ENCODE results near the gene QRFP. TPM values are rescaled to one million over a fixed set of nuclear protein-coding genes. Genes with fewer than 3 reads are reported as not detected.

The QRFP gene
- total and polyA plus RNA-seq, 4 experiments from 2014 or later: not detected

DNA sequence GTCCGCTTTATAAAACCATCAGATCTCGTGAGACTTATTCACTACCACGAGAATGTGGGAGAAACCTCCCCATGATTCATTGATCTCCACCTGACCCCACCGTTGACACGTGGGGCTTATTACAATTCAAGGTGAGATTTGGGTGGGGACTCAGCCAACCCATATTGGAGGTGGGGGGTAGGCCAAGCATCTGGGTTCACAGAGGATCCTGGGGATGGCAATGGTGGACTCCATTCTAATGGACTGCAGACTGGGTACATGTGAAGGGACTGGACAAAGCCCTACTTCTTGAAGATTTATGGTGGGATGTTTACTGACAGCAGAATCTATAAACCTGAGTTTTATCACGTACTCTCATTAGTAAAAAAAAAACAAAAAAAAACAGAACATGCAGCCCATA, 15.1 kb downstream of the QRFP start:
- H3K36me3 ChIP-seq (ENCODE audit: insufficient read depth, low read length): peaks cover 37% of the 10 kb centered on the region
- H3K27me3 ChIP-seq (ENCODE audit: insufficient read depth, low read length): no peaks in the 10 kb centered on the region
- ChIA-PET POLR2A (ENCODE audit: partially characterized antibody) (no interaction called here), CTCF (ENCODE audit: partially characterized antibody) (interaction anchor here (1.1 to 1.5 kb wide), 2 partner anchors 15 to 180 kb away, joined by 3 to 4 read pairs; no protein-coding TSS in a partner anchor)
- no peak for DNase-seq
- H3K9me3 ChIP-seq (ENCODE audit: control insufficient read depth in 1 of 2, low read length in 2 of 2): no peaks in the 10 kb centered on the region
- peaks cover 38 to 61% of the 10 kb centered on the region in 2 donors for H3K36me3 Mint-ChIP-seq
- H3K4me1 ChIP-seq (ENCODE audit: insufficient read depth, low read length): no peaks in the 10 kb centered on the region
- H3K27me3 Mint-ChIP-seq: no peaks in the 10 kb centered on the region
- peak overlapping the region in 1 of 7 donors; percentile 65 for H3K27ac Mint-ChIP-seq
- H3K4me3 ChIP-seq (ENCODE audit: low read length in 2 of 2): no peak overlapping the region
- H3K4me3 Mint-ChIP-seq: no peak overlapping the region
- intact Hi-C loops (cut with micrococcal nuclease): no loop called here
- H3K9me3 Mint-ChIP-seq: peaks cover 0 to 1% (median 0%) of the 10 kb centered on the region in 8 donors
- no peaks in the 10 kb centered on the region for H3K4me1 Mint-ChIP-seq
- no peak overlapping the region for H3K27ac ChIP-seq (ENCODE audit: low read depth, low read length)

DNA sequence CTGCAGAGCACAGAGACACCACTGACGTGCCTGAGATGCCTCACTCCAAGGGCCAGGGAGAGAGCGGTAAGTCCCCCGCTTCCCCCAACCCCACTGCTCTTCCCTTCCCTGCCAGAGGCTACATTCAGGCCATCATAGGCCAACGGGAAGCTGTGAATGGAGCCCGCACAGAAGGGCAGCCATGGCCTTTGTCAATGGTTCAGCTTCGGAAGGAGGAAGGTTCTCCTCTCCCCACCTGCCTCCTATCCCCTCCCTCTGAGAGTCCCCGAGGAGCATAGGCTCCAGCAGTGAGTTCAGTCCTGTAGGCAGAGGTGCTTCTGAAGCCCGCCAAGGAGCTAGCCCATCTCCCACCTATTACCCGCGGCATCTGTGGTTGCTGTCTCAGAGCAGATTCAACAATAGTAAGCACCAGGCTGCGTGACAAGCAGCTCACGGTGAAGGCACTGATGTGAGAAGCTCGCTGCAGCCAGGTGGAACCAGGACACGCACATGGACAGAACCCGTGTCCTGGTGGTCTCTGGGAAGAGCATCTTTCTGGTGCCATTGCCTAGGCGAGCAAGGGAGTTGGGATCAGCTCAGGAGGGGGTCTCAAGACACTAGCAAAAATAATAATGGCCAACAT, 15.9 kb downstream of the QRFP start:
- H3K36me3 ChIP-seq (ENCODE audit: insufficient read depth, low read length): peaks cover 36% of the 10 kb centered on the region
- H3K27ac Mint-ChIP-seq: no peak overlapping the region

DNA sequence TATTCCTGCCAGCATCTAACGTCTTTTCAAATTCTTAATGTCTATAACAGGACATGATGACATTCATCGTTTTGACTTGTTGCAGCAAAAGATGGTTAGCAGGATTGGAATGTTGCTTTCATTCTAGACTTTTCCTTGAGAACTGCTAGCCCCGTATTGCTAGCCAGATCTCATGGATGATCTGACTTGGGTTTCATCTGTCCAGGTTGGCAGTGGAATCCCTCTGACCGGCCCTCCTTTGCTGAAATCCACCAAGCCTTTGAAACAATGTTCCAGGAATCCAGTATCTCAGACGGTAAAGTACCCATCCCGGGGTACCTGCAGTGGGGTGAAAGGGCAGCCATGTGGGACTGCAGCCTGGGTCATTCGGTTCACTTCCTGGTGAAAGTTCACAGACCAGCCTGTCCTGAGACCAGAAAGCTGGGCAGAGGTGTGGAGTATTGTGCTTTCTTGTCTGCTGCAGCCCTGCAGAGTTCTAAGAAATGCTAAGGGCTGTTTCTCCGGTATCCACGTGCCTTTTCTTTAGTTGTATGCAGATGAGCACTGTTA, 16.7 kb downstream of the QRFP start:
- Histone ChIP-seq H3K36me3 (ENCODE audit: insufficient read depth, low read length) (peaks cover 33% of the 10 kb centered on the region), H3K27ac (ENCODE audit: low read depth, low read length) (no peak overlapping the region), H3K9me3 (ENCODE audit: control insufficient read depth in 1 of 2, low read length in 2 of 2) (no peaks in the 10 kb centered on the region), H3K4me3 (ENCODE audit: low read length in 2 of 2) (no peak overlapping the region), H3K4me1 (ENCODE audit: insufficient read depth, low read length) (no peaks in the 10 kb centered on the region), H3K27me3 (ENCODE audit: insufficient read depth, low read length) (no peaks in the 10 kb centered on the region)
- POLR2A ChIA-PET (ENCODE audit: partially characterized antibody): no interaction called here
- H3K4me1 Mint-ChIP-seq: no peaks in the 10 kb centered on the region
- H3K36me3 Mint-ChIP-seq: peaks cover 34 to 56% of the 10 kb centered on the region in 2 donors
- no peak overlapping the region for H3K27ac Mint-ChIP-seq
- H3K27me3 Mint-ChIP-seq: no peaks in the 10 kb centered on the region
- peaks cover 0 to 1% (median 0%) of the 10 kb centered on the region in 8 donors for H3K9me3 Mint-ChIP-seq
- no peak overlapping the region for H3K4me3 Mint-ChIP-seq
- CTCF ChIA-PET (ENCODE audit: partially characterized antibody): no interaction called here
- no peak for DNase-seq
- intact Hi-C loops (cut with micrococcal nuclease): no loop called here

More for the DNA sequence above, 15.9 kb downstream of the QRFP start:
- H3K27me3 ChIP-seq (ENCODE audit: insufficient read depth, low read length): no peaks in the 10 kb centered on the region
- H3K4me3 ChIP-seq (ENCODE audit: low read length in 2 of 2): no peak overlapping the region
- H3K27ac ChIP-seq (ENCODE audit: low read depth, low read length): no peak overlapping the region
- H3K9me3 ChIP-seq (ENCODE audit: control insufficient read depth in 1 of 2, low read length in 2 of 2): no peaks in the 10 kb centered on the region
- DNase-seq: no peak
- Mint-ChIP-seq H3K4me1 (no peaks in the 10 kb centered on the region), H3K36me3 (peaks cover 31 to 55% of the 10 kb centered on the region in 2 donors), H3K4me3 (no peak overlapping the region), H3K9me3 (peaks cover 0 to 1% (median 0%) of the 10 kb centered on the region in 8 donors), H3K27me3 (no peaks in the 10 kb centered on the region)
- ChIA-PET CTCF (ENCODE audit: partially characterized antibody) (interaction anchor here (1.1 to 1.5 kb wide), 2 partner anchors 14 to 179 kb away, joined by 3 to 4 read pairs; no protein-coding TSS in a partner anchor), POLR2A (ENCODE audit: partially characterized antibody) (no interaction called here)
- H3K4me1 ChIP-seq (ENCODE audit: insufficient read depth, low read length): no peaks in the 10 kb centered on the region
- intact Hi-C loops (cut with micrococcal nuclease): no loop called here

DNA sequence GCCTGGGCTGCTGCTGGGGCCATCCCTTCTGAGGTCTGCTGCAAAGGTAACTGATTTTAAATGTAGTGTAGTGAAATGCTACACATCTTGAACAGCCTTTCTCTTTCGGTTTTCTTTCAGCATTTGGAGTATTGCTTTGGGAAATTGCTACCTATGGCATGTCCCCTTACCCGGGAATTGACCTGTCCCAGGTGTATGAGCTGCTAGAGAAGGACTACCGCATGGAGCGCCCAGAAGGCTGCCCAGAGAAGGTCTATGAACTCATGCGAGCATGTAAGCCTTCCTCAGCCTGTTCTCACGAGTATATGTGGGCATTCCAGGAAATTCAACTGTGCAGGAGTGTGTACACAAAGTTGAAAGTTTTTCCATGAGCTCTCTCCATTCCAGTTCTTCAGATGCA, 18.3 kb downstream of the QRFP start:
- Histone ChIP-seq H3K4me1 (ENCODE audit: insufficient read depth, low read length) (no peaks in the 10 kb centered on the region), H3K9me3 (ENCODE audit: control insufficient read depth in 1 of 2, low read length in 2 of 2) (no peaks in the 10 kb centered on the region), H3K27me3 (ENCODE audit: insufficient read depth, low read length) (no peaks in the 10 kb centered on the region), H3K36me3 (ENCODE audit: insufficient read depth, low read length) (peaks cover 34% of the 10 kb centered on the region), H3K4me3 (ENCODE audit: low read length in 2 of 2) (no peak overlapping the region), H3K27ac (ENCODE audit: low read depth, low read length) (no peak overlapping the region)
- DNase-seq: no peak
- intact Hi-C loops (cut with micrococcal nuclease): no loop called here
- Mint-ChIP-seq H3K4me1 (no peaks in the 10 kb centered on the region), H3K27me3 (no peaks in the 10 kb centered on the region), H3K4me3 (no peak overlapping the region), H3K36me3 (peaks cover 48 to 62% of the 10 kb centered on the region in 2 donors), H3K9me3 (no peaks in the 10 kb centered on the region), H3K27ac (no peak overlapping the region)
- ChIA-PET CTCF (ENCODE audit: partially characterized antibody) (interaction anchor here (1.2 kb wide), 1 partner anchor 12 kb away, joined by 4 read pairs; no protein-coding TSS in a partner anchor), POLR2A (ENCODE audit: partially characterized antibody) (no interaction called here)

DNA sequence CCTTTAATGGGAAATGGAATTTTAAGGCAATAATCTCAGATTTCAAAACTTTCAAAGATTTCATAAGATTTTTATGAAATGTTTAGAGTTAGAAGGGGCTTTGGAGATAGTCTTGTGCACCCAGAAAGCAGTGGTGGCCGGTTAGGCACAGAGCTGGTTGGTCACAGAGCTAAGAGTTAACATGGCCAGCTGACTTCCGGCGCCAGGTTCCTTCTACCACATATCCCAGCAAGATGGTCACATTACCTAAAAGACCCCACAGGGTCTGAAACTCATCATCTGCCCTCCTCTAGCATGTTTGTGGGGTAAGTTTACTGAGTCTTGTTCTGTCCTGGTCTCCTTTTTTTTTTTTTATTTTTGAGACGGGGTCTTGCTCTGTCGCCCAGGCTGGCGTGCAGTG, 19.3 kb downstream of the QRFP start:
- Histone ChIP-seq H3K4me1 (ENCODE audit: insufficient read depth, low read length) (no peaks in the 10 kb centered on the region), H3K27me3 (ENCODE audit: insufficient read depth, low read length) (no peaks in the 10 kb centered on the region), H3K27ac (ENCODE audit: low read depth, low read length) (no peak overlapping the region), H3K36me3 (ENCODE audit: insufficient read depth, low read length) (peaks cover 42% of the 10 kb centered on the region), H3K9me3 (ENCODE audit: control insufficient read depth in 1 of 2, low read length in 2 of 2) (no peaks in the 10 kb centered on the region), H3K4me3 (ENCODE audit: low read length in 2 of 2) (no peak overlapping the region)
- intact Hi-C loops (cut with micrococcal nuclease): no loop called here
- Mint-ChIP-seq H3K27me3 (no peaks in the 10 kb centered on the region), H3K27ac (no peak overlapping the region), H3K4me3 (no peak overlapping the region), H3K36me3 (peaks cover 53 to 72% of the 10 kb centered on the region in 2 donors), H3K4me1 (no peaks in the 10 kb centered on the region), H3K9me3 (no peaks in the 10 kb centered on the region)
- DNase-seq: no peak
- POLR2A ChIA-PET (ENCODE audit: partially characterized antibody): no interaction called here
- CTCF ChIA-PET (ENCODE audit: partially characterized antibody): no interaction called here

DNA sequence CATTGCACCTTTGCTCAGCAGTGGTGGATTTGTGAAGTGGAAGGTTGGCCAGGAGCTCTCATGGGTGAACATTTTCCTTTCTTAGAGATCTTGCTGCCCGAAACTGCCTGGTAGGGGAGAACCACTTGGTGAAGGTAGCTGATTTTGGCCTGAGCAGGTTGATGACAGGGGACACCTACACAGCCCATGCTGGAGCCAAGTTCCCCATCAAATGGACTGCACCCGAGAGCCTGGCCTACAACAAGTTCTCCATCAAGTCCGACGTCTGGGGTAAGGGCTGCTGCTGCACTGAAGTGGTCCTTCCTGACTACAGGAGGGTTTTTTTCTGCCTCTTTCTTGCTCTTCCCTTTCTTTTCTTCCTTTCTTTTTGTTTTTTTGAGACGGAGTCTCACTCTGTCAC, 21.8 kb downstream of the QRFP start:
- Mint-ChIP-seq H3K27ac (no peak overlapping the region), H3K9me3 (no peaks in the 10 kb centered on the region), H3K4me3 (no peak overlapping the region), H3K4me1 (no peaks in the 10 kb centered on the region), H3K36me3 (peaks cover 48 to 64% of the 10 kb centered on the region in 2 donors), H3K27me3 (no peaks in the 10 kb centered on the region)
- peaks cover 42% of the 10 kb centered on the region for H3K36me3 ChIP-seq (ENCODE audit: insufficient read depth, low read length)
- ChIA-PET CTCF (ENCODE audit: partially characterized antibody) (interaction anchor here (0.9 kb wide), 1 partner anchor 9 kb away, joined by 6 read pairs; no protein-coding TSS in a partner anchor), POLR2A (ENCODE audit: partially characterized antibody) (no interaction called here)
- no peak overlapping the region for H3K27ac ChIP-seq (ENCODE audit: low read depth, low read length)
- intact Hi-C loops (cut with micrococcal nuclease): no loop called here
- DNase-seq: no peak
- no peaks in the 10 kb centered on the region for H3K9me3 ChIP-seq (ENCODE audit: control insufficient read depth in 1 of 2, low read length in 2 of 2)
- no peak overlapping the region for H3K4me3 ChIP-seq (ENCODE audit: low read length in 2 of 2)
- no peaks in the 10 kb centered on the region for H3K27me3 ChIP-seq (ENCODE audit: insufficient read depth, low read length)
- no peaks in the 10 kb centered on the region for H3K4me1 ChIP-seq (ENCODE audit: insufficient read depth, low read length)

DNA sequence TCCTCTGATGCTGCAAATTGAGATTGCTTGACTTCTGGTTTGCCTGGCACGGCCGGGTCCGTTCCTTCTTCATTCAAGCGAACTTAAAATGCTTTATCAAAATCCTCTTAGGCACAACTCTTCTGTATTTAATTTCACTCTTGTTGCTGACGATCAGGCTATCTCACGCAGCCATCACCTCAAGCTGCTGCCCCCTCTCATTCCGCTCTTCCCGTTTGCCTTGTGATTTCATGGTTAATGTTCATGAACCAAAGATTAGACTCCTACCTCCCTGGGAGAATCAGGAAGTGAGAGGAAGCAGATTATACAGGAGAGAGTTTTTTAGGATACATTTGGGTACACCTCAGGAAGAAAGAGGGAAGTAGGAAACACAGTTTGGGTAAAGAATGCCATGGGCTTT, 22.6 kb downstream of the QRFP start:
- Histone ChIP-seq H3K36me3 (ENCODE audit: insufficient read depth, low read length) (peaks cover 36% of the 10 kb centered on the region), H3K4me3 (ENCODE audit: low read length in 2 of 2) (no peak overlapping the region), H3K4me1 (ENCODE audit: insufficient read depth, low read length) (no peaks in the 10 kb centered on the region), H3K9me3 (ENCODE audit: control insufficient read depth in 1 of 2, low read length in 2 of 2) (no peaks in the 10 kb centered on the region), H3K27me3 (ENCODE audit: insufficient read depth, low read length) (no peaks in the 10 kb centered on the region), H3K27ac (ENCODE audit: low read depth, low read length) (no peak overlapping the region)
- Mint-ChIP-seq H3K9me3 (no peaks in the 10 kb centered on the region), H3K4me1 (no peaks in the 10 kb centered on the region), H3K27ac (no peak overlapping the region), H3K27me3 (no peaks in the 10 kb centered on the region), H3K36me3 (peaks cover 41 to 56% of the 10 kb centered on the region in 2 donors), H3K4me3 (no peak overlapping the region)
- CTCF ChIA-PET (ENCODE audit: partially characterized antibody): no interaction called here
- POLR2A ChIA-PET (ENCODE audit: partially characterized antibody): no interaction called here
- no peak for DNase-seq
- intact Hi-C loops (cut with micrococcal nuclease): no loop called here

All from CD4-positive, alpha-beta memory T cell (primary cell).